Stimulated activated naive CD4-positive, alpha-beta T cell treated with Interleukin-2 at 50 U/mL for 16 hours (primary cell): Measurements from ENCODE around the gene PKP4.
"Not testable (repeated sequence)": the region's sequence is repeated elsewhere in the genome, so short reads cannot be mapped to it uniquely, and the experiment has no call there.

Experiments used
- DNase-seq: peaks from one replicate; lab custom pipeline; 2025; lab: John Stamatoyannopoulos, UW

PKP4 gene, protein sequence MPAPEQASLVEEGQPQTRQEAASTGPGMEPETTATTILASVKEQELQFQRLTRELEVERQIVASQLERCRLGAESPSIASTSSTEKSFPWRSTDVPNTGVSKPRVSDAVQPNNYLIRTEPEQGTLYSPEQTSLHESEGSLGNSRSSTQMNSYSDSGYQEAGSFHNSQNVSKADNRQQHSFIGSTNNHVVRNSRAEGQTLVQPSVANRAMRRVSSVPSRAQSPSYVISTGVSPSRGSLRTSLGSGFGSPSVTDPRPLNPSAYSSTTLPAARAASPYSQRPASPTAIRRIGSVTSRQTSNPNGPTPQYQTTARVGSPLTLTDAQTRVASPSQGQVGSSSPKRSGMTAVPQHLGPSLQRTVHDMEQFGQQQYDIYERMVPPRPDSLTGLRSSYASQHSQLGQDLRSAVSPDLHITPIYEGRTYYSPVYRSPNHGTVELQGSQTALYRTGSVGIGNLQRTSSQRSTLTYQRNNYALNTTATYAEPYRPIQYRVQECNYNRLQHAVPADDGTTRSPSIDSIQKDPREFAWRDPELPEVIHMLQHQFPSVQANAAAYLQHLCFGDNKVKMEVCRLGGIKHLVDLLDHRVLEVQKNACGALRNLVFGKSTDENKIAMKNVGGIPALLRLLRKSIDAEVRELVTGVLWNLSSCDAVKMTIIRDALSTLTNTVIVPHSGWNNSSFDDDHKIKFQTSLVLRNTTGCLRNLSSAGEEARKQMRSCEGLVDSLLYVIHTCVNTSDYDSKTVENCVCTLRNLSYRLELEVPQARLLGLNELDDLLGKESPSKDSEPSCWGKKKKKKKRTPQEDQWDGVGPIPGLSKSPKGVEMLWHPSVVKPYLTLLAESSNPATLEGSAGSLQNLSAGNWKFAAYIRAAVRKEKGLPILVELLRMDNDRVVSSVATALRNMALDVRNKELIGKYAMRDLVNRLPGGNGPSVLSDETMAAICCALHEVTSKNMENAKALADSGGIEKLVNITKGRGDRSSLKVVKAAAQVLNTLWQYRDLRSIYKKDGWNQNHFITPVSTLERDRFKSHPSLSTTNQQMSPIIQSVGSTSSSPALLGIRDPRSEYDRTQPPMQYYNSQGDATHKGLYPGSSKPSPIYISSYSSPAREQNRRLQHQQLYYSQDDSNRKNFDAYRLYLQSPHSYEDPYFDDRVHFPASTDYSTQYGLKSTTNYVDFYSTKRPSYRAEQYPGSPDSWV

DNA sequence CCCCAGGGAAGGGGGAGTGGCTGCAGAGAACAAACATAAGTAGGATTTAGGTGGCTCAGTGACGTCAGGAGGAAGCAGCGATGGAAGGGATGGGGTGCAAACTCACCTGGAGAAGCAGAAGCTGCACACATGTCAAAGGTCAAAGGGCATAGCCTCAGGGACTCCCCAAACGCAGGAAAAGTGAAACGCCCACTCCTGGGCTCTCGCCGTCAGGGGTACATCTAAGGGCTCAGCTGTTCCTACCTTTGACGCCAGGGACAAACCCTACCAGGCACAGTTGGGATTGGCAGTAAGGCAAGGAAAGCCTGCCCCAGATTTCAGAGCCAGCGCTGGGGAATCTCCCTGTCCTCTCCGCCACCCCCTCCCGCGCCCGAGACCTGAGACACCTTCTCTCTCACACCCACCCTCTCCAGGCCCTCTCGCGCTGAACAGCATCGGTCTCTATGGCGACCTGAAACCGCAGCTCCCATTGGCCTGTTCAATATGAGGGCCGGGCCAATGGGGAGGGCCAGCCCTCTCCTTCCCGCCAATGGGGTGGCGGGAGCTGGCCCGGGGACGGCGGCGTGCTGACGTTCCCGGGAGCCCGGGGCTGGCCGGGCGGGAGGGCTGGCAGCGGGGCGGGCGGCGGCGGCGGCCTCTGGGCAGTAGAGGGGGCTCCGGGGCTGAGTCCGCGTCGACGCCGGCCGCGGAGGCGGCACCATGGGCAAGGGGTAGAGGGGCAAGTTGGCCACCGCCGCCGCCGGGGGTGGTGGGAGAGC, at the start of gene PKP4, which contains the start of gene CCDC148:
Gene PKP4, plus strand, starts transcription at position 644 of the 758 bp plus-strand sequence. CDS start 76,233 bp downstream, outside the sequence.
Gene CCDC148, minus strand, starts transcription at position 445 of the 758 bp plus-strand sequence. Its CDS starts 314 bp downstream, at position 131.
- DNase-seq = peak; percentile 92

DNA sequence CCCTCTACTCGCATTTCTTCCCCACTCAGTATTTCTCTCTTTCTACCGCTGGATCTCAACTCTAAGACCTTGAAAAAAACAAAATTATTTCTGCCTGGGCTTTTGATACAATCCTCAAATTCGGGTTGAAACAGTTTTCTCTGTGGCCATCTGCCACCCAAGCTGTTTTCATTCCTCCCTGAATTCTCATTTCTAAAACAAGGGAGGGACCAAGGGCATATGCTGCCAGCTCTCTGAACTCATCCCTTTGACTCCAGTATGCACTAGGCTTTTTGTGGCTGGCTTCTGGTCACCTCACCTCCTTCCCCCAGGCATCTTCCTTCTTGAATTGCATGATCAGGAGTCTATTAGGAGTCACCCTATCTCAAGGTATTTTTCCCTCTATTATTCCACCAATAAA, 49.7 kb upstream of the PKP4 start:
- DNase-seq = no peak

DNA sequence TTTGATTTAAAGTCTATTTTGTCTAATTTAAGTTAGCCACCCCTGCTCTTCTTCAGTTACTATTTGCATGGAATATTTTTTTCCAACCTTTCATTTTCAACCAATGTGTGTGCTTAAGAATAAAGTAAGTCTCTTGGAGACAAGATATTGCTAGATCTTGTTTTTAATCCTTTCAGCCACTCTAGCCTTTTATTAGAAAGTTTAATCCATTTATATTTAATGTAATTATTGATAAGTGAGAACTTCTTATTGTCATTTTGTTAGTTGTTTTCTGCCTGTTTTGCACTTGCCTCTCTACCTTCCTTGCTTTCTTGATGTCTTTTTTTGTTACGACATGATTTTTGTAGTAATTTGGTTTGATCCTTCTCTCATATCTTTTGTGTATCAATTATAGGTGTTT, 46.6 kb upstream of the PKP4 start:
- DNase-seq = no peak

DNA sequence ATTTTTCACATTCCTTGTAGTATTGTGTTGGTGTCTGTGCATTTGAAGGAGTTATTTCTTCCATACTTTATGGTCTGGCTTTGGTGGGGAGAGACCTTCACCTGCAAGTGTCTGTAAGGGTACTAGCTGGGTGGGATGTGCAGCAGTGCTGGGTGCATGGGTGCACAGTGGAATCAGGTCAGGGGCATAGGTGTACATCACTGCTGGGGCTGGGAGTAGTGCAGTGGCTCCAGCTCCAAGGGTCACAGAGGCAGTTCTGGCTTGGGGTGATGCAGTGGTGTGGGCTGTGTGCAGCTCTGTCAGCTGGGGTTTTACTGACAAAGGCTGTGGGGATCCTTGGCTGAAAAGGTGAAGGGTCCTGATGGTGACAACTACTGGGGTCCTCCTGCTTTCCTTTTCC, 45.0 kb upstream of the PKP4 start:
- no peak for DNase-seq

DNA sequence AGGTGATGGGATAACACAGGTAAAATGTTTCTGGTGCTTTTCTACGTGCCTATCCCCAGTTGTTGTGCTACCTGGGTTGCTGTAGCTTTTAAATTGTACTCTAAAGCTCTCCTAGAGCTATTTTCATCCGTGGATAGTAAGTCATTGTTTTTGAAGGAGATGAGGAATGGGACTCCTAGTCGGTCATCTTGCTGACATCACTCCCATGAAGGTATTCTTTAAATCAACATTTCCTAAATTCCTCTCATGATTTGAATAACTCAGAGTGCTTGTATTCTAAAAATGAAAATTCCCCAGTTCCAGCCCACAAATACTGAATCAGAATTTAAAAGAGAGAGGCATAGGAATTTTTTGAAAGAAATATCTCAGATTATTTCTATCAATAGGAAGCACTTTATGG, 44.5 kb upstream of the PKP4 start:
- DNase-seq = no peak

DNA sequence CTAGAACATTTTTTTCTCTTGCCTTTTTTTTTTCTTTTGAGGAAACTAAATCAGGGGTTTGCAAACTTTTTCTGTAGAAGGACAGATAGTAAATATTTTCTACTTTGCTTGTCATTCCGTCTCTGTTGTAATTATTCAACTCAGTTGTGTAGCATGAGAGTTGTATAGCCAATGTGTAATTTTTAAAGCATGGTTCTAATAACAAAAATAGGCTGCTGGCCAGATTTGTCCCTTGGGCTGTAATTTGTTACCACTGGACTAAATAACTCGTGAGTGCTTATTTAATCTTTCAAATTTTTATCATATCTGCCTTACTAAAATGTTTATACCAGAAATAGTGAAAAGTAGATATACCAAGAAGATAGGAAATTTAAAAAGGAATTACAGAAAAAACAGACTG, 43.2 kb upstream of the PKP4 start:
- no peak for DNase-seq

DNA sequence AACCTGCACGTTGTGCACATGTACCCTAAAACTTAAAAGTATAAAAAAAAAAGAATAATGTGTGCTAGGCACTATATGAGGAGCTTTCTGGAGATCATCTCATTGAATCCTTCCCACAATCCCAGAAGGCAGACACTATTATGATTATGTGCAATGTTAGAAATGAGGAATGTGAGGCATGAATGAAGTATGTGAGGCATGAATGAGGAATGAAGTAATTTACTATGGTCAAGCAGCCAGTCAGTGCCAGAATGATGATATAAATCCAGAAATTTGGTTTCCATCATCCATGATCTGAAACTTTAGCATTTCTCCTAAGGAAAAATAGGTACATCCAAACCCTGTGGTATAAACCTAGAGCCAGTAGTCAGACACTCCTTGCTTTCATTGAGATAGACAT, 42.2 kb upstream of the PKP4 start:
- no peak for DNase-seq

DNA sequence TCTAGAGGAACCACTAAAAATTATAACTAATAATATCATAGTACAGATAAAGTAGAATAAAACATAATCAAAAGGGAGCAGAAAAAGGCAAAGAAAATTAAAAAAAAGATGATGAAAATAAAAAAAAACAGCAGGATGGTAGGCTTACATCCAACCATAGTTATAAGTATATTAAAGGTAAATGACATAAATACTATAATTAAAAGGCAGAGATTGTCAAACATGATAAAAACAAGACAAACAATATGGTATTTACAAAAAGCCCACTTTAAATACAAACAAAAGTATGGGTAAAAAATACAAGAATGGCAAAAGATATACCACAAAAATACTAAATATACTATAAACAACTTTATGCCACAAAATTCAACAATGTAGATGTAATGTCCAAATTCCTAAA, 24.6 kb upstream of the PKP4 start:
- DNase-seq = no peak

DNA sequence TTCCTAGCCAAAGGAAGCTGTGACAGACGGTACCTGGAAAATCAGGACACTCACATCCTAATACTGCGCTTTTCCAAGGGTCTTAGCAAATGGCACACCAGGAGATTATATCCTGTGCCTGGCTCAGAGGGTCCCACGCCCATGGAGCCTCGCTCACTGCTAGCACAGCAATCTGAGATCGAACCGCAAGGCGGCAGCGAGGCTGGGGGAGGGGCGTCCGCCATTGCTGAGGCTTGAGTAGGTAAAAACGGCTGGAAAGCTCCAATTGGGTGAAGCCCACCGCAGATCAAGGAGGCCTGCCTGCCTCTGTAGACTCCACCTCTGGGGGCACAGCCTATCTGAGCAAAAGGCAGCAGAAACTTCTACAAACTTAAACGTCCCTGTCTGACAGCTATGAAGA, 23.0 kb upstream of the PKP4 start:
- DNase-seq = not testable (repeated sequence)

DNA sequence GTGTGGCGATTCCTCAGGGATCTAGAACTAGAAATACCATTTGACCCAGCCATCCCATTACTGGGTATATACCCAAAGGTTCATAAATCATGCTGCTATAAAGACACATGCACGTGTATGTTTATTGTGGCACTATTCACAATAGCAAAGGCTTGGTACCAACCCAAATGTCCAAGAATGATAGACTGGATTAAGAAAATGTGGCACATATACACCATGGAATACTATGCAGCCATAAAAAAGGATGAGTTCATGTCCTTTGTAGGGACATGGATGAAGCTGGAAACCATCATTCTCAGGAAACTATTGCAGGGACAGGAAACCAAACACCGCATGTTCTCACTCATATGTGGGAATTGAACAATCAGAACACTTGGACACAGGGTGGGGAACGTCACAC, 17.7 kb upstream of the PKP4 start:
- not testable (repeated sequence) for DNase-seq

DNA sequence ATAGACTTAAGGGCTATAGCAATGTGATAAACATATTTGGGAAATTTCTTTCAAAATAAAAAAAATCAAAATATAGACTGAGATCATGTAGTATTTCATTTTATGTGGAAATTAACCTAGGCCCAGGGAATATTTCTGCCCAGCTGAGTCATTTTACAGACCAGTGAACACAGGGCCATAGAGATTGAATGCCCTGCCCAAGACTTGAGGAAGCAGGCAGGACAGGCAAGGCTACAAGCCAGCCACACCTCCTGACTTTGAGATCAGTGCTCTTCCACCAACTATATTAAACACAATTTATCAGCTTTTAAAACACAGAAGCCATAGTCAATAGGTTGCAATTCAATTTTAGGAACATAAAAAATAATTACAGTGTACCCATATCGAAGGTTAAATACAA, 13.1 kb upstream of the PKP4 start:
- DNase-seq = no peak

DNA sequence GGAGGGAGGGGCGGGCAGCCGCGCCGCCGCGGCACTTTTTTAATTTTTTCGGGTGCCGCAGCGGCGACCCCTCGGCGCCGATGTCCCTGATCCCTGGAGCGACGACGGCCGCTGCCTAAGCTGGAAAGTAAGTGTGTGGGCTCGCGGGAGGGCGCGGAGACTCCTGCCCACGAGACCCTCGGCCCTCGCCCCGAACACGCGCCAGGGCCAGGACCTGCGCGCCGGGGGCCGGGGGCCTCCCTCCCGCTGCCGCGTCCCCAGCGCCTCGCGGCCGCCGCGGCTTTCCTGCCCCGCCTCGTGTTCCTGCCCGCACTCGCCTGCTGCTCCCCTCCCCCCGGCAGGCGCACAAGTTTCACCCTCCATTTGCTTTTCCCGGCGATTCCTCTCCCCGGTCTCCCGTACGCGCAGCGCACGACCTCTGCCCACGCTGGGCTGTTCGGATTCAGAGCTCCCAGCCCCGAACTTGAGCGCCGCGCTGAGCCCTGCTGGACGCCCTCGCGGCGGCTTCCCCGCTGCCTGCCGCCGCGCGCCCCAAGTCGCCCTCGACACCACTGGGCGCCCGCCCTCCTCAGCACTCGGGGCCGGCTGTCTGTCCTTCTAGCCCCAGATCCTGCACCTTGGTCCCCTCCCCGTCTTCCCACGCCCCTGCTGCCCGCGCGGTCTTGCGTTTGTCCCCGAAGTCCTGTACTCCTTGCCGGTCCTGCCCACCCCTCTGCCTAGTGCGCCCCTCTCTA, 507 bp downstream of the PKP4 start:
- DNase-seq = peak; percentile 44

DNA sequence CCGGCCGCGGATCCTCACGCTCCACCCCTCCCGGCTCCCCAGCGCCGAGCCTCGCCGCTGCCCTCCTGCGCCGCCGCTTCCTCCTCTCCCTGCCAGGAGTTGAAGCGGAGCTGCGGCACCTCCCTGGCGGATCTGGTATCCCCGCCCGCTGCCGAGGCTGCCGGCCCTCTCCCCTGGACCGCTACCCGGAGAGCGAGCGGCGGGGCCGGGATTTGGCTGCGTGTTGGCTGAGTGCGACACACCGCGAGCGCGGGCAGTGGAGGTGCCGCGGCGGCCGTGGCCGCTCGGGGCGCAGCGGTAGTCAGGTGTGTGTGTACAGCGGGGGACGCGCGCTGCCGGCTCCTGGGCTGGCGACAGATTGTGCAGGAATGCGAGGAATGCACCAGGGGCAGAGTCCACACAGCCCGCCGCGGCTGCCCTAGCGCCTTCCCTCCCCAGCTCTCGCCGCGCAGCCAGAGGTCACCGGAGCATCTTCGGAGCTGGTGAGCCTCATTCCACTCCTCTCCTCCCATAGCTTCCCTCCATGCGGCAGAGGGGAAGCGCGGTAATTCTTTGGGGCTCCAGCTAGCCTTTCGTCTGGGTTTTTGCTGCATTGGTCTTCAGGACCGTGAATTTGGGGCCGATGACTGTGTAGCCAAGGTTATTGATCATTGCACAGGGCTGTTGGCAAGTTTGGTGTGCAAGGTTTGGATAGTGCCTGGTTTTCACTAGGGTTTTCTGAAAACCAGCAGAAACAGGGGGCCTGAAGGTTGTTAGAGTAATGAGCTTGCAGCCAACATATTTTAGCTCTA, 1.3 kb downstream of the PKP4 start:
- DNase-seq = peak; percentile 54

DNA sequence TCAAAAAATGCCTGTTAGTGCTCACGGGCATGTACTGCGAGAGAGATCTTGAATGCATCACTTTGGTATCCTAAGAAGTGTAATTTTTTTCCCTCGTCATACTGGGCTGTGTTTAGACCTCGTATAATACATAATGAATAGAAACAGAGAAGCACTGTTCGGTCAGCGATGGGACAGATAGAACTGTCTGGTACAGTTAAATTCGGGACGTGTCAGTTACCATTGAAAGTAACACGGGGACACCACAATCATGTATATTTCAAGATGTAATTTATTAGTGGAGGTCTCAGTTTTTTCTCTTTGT, 1.8 kb downstream of the PKP4 start:
- DNase-seq = no peak

DNA sequence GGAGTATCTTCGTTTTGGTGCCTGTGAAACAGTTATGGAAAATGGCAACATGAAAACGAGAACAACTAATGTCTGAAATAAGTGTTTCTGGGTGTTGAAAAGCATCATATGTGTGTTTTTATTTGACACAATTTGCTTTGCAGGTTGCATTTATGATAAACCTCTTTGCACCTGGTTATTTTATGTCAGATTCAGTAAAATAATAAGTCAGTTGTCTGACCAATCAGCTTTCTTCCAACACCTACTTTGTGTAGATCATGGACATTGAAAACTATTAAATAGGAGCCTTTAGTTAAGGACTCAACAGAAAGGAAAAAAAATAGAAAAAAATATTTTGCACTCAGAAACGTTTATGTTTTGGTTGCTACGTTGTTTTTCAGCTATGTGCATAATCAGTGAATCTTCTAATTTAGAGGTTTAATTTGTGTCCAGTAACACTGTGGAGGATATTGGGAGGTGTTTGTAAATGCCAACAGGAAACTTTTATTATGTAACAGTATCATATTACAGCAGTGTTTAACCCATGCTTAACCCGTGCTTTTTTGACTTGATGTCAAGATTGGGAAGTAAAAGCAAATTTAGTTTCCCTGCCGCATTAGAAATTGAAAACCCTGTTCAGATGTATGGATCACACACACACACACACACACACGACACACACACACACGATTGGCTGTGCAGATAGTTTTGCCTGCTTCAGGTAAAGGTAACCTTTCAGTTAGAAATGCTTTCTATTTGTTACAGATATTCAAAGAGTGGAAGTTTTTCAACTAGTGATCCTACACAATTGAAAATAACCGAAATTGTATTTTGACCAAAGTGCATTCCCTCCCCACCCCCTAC, 2.6 kb downstream of the PKP4 start:
- no peak for DNase-seq

DNA sequence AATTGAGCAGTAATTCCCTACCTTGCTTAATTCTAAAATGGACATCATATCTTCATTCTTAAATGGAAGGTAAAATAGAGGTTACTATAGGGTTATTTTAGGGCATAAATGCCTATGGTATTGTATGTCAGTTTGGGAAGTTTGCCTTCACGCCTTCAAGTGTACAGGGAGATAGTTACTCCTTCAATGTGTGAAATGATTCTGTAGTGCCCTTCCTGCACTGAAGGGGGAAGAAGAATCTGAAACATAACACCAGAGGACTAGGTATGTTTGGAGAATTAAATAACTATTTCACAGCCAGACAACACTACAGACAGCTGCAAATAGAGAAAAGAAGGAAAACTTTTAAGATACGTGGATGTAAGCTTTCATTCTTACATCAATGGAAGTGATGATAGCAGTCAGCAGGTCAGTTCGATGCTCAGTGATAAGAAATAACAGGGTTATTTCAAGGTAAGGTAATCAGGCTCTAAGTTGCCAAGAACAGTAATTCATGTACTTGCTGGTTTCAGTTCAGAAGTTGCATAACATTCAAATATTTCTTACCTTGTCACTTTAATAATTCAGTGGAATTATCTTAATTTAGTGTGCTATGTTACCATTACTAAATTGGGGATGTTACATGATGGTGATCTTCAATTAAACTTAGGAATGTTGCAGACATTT, 4.0 kb downstream of the PKP4 start:
- DNase-seq = no peak

DNA sequence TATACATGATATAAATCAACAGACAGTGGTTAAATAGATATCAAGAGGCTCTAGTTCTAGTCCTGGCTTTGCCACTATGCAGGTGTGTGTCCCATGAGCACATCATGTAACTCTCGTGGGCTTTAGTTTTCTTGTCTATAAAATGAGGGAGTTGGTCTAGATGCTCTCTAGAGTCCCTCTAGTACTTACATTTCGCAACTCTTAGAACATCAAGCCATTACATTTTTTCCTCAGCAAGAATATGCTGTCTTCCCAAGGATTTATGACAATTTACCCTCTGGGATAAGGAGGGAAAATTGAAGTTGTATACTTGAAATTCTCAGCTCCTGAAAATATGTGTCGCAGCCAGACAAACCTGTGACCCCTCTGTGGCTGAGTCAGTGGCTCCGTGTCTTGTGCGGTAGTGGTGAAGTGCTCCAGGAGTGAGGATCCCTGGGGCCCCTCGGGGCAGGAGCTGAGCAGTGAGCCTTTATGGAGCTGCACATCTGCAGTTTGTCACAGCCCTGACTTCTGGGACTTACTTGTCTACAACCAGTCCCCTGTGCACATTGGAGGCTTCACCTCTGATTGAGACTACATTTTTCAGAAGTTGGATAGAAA, 6.8 kb downstream of the PKP4 start:
- no peak for DNase-seq
